ENCODE results near the gene KIAA0825.

KIAA0825 gene

GRCh38 chr5:94538260-94538659 is 80.1 kb downstream of the KIAA0825 start:
- no peaks in the 10 kb centered on the region for H3K27me3 ChIP-seq (ENCODE audit: insufficient read depth, low read length)
- no peak overlapping the region for H3K9ac ChIP-seq (ENCODE audit: low read length)
- no peak for DNase-seq
- H3K36me3 ChIP-seq (ENCODE audit: control insufficient read depth in 1 of 2, insufficient read depth in 2 of 2, low read length in 2 of 2), result no peaks in the 10 kb centered on the region
- H2AK5ac ChIP-seq (ENCODE audit: low read length), result no peak overlapping the region
- H3K4ac ChIP-seq (ENCODE audit: low read depth, low read length), result no peak overlapping the region
- H3K27ac ChIP-seq (ENCODE audit: low read depth, low read length), result no peak overlapping the region
- H2BK12ac ChIP-seq (ENCODE audit: low read length), result no peak overlapping the region
- H4K91ac ChIP-seq (ENCODE audit: low read depth, low read length), result no peak overlapping the region
- H3K14ac ChIP-seq (ENCODE audit: low read length), result no peak overlapping the region
- peaks cover 4% of the 10 kb centered on the region for H3K9me3 ChIP-seq (ENCODE audit: insufficient read depth, low read depth, low read length)
- H3K23ac ChIP-seq (ENCODE audit: low read length), result no peak overlapping the region
- H2BK5ac ChIP-seq (ENCODE audit: low read depth, low read length, poor library complexity), result no peak overlapping the region
- no CpG with 5 or more reads among the region's 3 CpGs for WGBS (ENCODE audit: extremely low coverage, insufficient coverage, insufficient read length)
- H3K79me2 ChIP-seq (ENCODE audit: control insufficient read depth, insufficient read depth, low read length, poor library complexity), result no peaks in the 10 kb centered on the region
- H3K4me2 ChIP-seq (ENCODE audit: low read length), result no peak overlapping the region
- no peak overlapping the region for H4K8ac ChIP-seq (ENCODE audit: low read depth, low read length)
- H2BK120ac ChIP-seq (ENCODE audit: insufficient read depth, low read length, poor library complexity), result no peak overlapping the region
- no peak overlapping the region for H4K12ac ChIP-seq (ENCODE audit: low read depth, low read length)
- no peak overlapping the region for H3K4me3 ChIP-seq (ENCODE audit: low read depth, low read length)
- no peaks in the 10 kb centered on the region for H3K4me1 ChIP-seq (ENCODE audit: control insufficient read depth in 1 of 2, insufficient read depth in 2 of 2, low read length in 2 of 2)
- H2AFZ ChIP-seq (ENCODE audit: insufficient read depth, low read length, poor library complexity), result no peak overlapping the region
- no peaks in the 10 kb centered on the region for H3K79me1 ChIP-seq (ENCODE audit: low read length)
- no peak overlapping the region for H3K18ac ChIP-seq (ENCODE audit: low read length)

DNA sequence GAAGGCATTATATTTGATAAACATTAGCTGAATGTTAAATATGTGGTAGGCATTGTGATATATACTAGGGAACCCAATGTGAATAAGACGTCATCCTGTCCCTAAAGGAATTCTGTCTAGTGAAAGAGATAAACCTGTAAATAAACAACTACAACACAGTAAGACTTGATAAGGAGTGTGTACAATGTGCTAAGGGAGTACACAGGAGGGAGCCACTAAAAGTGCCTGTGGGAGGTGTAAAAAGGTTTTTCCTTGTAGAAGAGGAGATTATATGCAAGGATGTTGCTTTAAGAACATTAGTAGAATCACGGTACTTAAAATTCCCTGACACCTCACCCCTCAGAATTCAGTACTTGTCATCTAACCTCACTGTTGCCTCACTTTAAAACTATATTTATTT is 91.7 kb downstream of the KIAA0825 start:
- Histone ChIP-seq H2BK5ac (ENCODE audit: low read depth, low read length, poor library complexity) (no peak overlapping the region), H2BK12ac (ENCODE audit: low read length) (no peak overlapping the region), H2BK120ac (ENCODE audit: insufficient read depth, low read length, poor library complexity) (no peak overlapping the region), H3K79me2 (ENCODE audit: control insufficient read depth, insufficient read depth, low read length, poor library complexity) (no peaks in the 10 kb centered on the region), H3K79me1 (ENCODE audit: low read length) (no peaks in the 10 kb centered on the region), H2AFZ (ENCODE audit: insufficient read depth, low read length, poor library complexity) (no peak overlapping the region), H3K4me2 (ENCODE audit: low read length) (no peak overlapping the region), H3K27me3 (ENCODE audit: insufficient read depth, low read length) (no peaks in the 10 kb centered on the region), H2AK5ac (ENCODE audit: low read length) (no peak overlapping the region), H3K18ac (ENCODE audit: low read length) (no peak overlapping the region), H4K8ac (ENCODE audit: low read depth, low read length) (no peak overlapping the region), H3K23ac (ENCODE audit: low read length) (no peak overlapping the region), H4K91ac (ENCODE audit: low read depth, low read length) (no peak overlapping the region), H3K14ac (ENCODE audit: low read length) (no peak overlapping the region), H3K4me1 (ENCODE audit: control insufficient read depth in 1 of 2, insufficient read depth in 2 of 2, low read length in 2 of 2) (no peaks in the 10 kb centered on the region), H3K27ac (ENCODE audit: low read depth, low read length) (no peak overlapping the region), H3K9ac (ENCODE audit: low read length) (no peak overlapping the region), H3K4me3 (ENCODE audit: low read depth, low read length) (no peak overlapping the region), H3K36me3 (ENCODE audit: control insufficient read depth in 1 of 2, insufficient read depth in 2 of 2, low read length in 2 of 2) (no peaks in the 10 kb centered on the region), H4K12ac (ENCODE audit: low read depth, low read length) (no peak overlapping the region), H3K4ac (ENCODE audit: low read depth, low read length) (no peak overlapping the region), H3K9me3 (ENCODE audit: insufficient read depth, low read depth, low read length) (no peaks in the 10 kb centered on the region)
- no peak for DNase-seq
- no CpG with 5 or more reads among the region's 2 CpGs for WGBS (ENCODE audit: extremely low coverage, insufficient coverage, insufficient read length)

DNA sequence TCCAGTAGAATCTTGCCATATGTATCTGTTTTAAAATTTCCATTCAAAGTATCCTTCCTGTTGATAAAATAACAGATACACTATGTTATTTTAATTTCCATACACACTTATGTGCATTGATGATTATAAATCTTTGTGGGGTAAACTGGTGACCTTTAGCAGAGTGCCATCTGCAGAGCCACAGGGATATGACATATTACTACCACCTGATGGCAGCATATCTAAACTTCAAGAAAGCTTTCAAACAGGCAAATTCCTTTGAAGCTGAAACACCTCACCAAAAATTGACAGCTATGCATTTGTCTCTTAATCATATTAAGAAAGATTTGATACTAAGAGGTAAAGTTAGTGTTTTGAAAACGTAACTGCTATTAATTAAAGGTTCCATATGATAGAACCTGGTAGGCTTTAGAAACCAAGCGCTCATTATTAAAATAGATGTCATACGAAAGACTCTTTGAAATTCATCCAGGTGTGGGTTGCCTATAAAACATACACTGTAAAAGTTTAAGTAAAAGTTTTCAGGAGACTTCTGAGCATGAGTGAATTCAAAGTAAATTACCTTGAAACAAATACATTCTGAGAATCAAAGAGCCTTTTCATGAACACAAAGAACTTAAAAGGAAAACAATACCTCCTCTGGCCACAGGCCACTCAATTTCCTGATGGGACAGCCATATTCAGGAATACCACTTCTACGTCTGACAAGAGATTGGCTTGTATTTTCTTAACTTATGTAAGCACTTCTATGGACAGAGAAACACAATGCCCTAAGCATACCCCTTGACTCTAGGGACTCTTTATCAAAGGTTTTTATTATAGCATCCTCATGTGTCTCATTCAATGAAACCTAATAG is 93.3 kb downstream of the KIAA0825 start:
- H3K4ac ChIP-seq (ENCODE audit: low read depth, low read length), result no peak overlapping the region
- no peak overlapping the region for H3K4me3 ChIP-seq (ENCODE audit: low read depth, low read length)
- H3K9ac ChIP-seq (ENCODE audit: low read length), result no peak overlapping the region
- no peak overlapping the region for H2AK5ac ChIP-seq (ENCODE audit: low read length)
- no peak overlapping the region for H3K14ac ChIP-seq (ENCODE audit: low read length)
- DNase-seq, result peak; percentile 5 to 58
- H3K18ac ChIP-seq (ENCODE audit: low read length), result no peak overlapping the region
- H3K27me3 ChIP-seq (ENCODE audit: insufficient read depth, low read length), result no peaks in the 10 kb centered on the region
- H3K27ac ChIP-seq (ENCODE audit: low read depth, low read length), result no peak overlapping the region
- H3K23ac ChIP-seq (ENCODE audit: low read length), result no peak overlapping the region
- no CpG with 5 or more reads among the region's 4 CpGs for WGBS (ENCODE audit: extremely low coverage, insufficient coverage, insufficient read length)
- no peak overlapping the region for H4K8ac ChIP-seq (ENCODE audit: low read depth, low read length)
- H2BK5ac ChIP-seq (ENCODE audit: low read depth, low read length, poor library complexity), result no peak overlapping the region
- H2BK12ac ChIP-seq (ENCODE audit: low read length), result no peak overlapping the region
- no peaks in the 10 kb centered on the region for H3K4me1 ChIP-seq (ENCODE audit: control insufficient read depth in 1 of 2, insufficient read depth in 2 of 2, low read length in 2 of 2)
- no peak overlapping the region for H4K91ac ChIP-seq (ENCODE audit: low read depth, low read length)
- no peak overlapping the region for H4K12ac ChIP-seq (ENCODE audit: low read depth, low read length)
- H2AFZ ChIP-seq (ENCODE audit: insufficient read depth, low read length, poor library complexity), result no peak overlapping the region
- H2BK120ac ChIP-seq (ENCODE audit: insufficient read depth, low read length, poor library complexity), result no peak overlapping the region
- no peaks in the 10 kb centered on the region for H3K79me2 ChIP-seq (ENCODE audit: control insufficient read depth, insufficient read depth, low read length, poor library complexity)
- H3K4me2 ChIP-seq (ENCODE audit: low read length), result no peak overlapping the region
- no peaks in the 10 kb centered on the region for H3K9me3 ChIP-seq (ENCODE audit: insufficient read depth, low read depth, low read length)
- no peaks in the 10 kb centered on the region for H3K79me1 ChIP-seq (ENCODE audit: low read length)
- H3K36me3 ChIP-seq (ENCODE audit: control insufficient read depth in 1 of 2, insufficient read depth in 2 of 2, low read length in 2 of 2), result no peaks in the 10 kb centered on the region

GRCh38 chr5:94523018-94523417 is 95.4 kb downstream of the KIAA0825 start:
- Histone ChIP-seq H2BK120ac (ENCODE audit: insufficient read depth, low read length, poor library complexity) (no peak overlapping the region), H3K4me1 (ENCODE audit: control insufficient read depth in 1 of 2, insufficient read depth in 2 of 2, low read length in 2 of 2) (no peaks in the 10 kb centered on the region), H2BK5ac (ENCODE audit: low read depth, low read length, poor library complexity) (no peak overlapping the region), H3K27me3 (ENCODE audit: insufficient read depth, low read length) (no peaks in the 10 kb centered on the region), H3K14ac (ENCODE audit: low read length) (no peak overlapping the region), H4K12ac (ENCODE audit: low read depth, low read length) (no peak overlapping the region), H4K91ac (ENCODE audit: low read depth, low read length) (no peak overlapping the region), H3K9ac (ENCODE audit: low read length) (no peak overlapping the region), H3K4ac (ENCODE audit: low read depth, low read length) (no peak overlapping the region), H2AK5ac (ENCODE audit: low read length) (no peak overlapping the region), H3K79me2 (ENCODE audit: control insufficient read depth, insufficient read depth, low read length, poor library complexity) (no peaks in the 10 kb centered on the region), H4K8ac (ENCODE audit: low read depth, low read length) (no peak overlapping the region), H3K79me1 (ENCODE audit: low read length) (no peaks in the 10 kb centered on the region), H3K36me3 (ENCODE audit: control insufficient read depth in 1 of 2, insufficient read depth in 2 of 2, low read length in 2 of 2) (no peaks in the 10 kb centered on the region), H3K4me2 (ENCODE audit: low read length) (no peak overlapping the region), H3K27ac (ENCODE audit: low read depth, low read length) (no peak overlapping the region), H3K9me3 (ENCODE audit: insufficient read depth, low read depth, low read length) (no peaks in the 10 kb centered on the region), H3K4me3 (ENCODE audit: low read depth, low read length) (no peak overlapping the region), H2AFZ (ENCODE audit: insufficient read depth, low read length, poor library complexity) (no peak overlapping the region), H2BK12ac (ENCODE audit: low read length) (no peak overlapping the region), H3K23ac (ENCODE audit: low read length) (no peak overlapping the region), H3K18ac (ENCODE audit: low read length) (no peak overlapping the region)
- no peak for DNase-seq

Measured in trophoblast cell (in vitro differentiated cells and primary cell).